Measurements from ENCODE around the gene CDH13. TPM values are rescaled to one million over a fixed set of nuclear protein-coding genes. Genes with fewer than 3 reads are reported as not detected.

Gene CDH13
- total and polyA plus RNA-seq, 2 experiments from 2014 or later, result 1.6 to 4.4 TPM

- H3K9me3 Mint-ChIP-seq, result peaks cover 8% of the 10 kb centered on the region
- DNase-seq (ENCODE audit: low spot score), result no peak
- H3K36me3 Mint-ChIP-seq (ENCODE audit: low read depth), result no peaks in the 10 kb centered on the region
- no peak overlapping the region for H3K4me2 ChIP-seq
- no peak overlapping the region for H3K4me3 Mint-ChIP-seq
- no peak for TF ChIP-seq ZNF114 (CRISPR knock-in tag; IDR thresholded peaks at IDR 0.05)
- no peaks in the 10 kb centered on the region for H4K20me1 ChIP-seq (replicated peaks; ENCODE audit: insufficient read depth)
- no peak overlapping the region for H3K27ac ChIP-seq (ENCODE audit: low read depth)
- no peak for ATAC-seq
- no peak overlapping the region for H3K4me3 ChIP-seq
- H3K9me2 ChIP-seq (ENCODE audit: insufficient read depth), result no peaks in the 10 kb centered on the region; the same call in 1 of the 2 replicates
- no peak overlapping the region for H2AFZ ChIP-seq
- H3K4me1 Mint-ChIP-seq, result peaks cover 4% of the 10 kb centered on the region; the same call in 2 of the 3 replicates
- H3K36me3 ChIP-seq (ENCODE audit: insufficient read depth), result no peaks in the 10 kb centered on the region
- H3K27me3 ChIP-seq (ENCODE audit: insufficient read depth), result no peaks in the 10 kb centered on the region
- no peaks in the 10 kb centered on the region for H3K27me3 Mint-ChIP-seq (ENCODE audit: insufficient read depth, low read depth, poor library complexity)
- H3K4me1 ChIP-seq (ENCODE audit: insufficient read depth), result no peaks in the 10 kb centered on the region
- no peaks in the 10 kb centered on the region for H3K79me2 ChIP-seq (replicated peaks; ENCODE audit: insufficient read depth)
- no peak overlapping the region for H3K27ac Mint-ChIP-seq
- H3F3A ChIP-seq (replicated peaks; ENCODE audit: low read depth), result no peaks in the 10 kb centered on the region
Measured at GRCh38 chr16:83054283-83054682, 427.5 kb downstream of the CDH13 start.

DNA sequence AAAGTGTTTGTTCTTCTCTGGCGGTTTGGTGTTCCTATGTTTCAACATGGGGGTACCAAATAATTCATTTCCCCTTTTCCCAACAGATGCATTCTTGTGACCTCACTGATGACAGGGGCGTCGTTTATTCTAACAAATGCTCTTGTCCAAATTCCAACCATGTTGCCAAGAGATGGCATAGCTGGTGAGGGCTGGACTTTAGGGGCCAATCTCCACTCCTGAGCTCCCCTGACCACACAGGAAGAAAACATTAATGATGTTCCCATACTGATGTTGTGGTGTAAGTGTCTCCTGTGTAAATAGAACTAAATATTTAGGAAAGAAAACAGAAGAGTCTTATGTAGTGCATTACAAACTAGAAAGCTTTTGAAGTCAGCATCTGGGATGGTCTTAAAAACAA is 431.6 kb downstream of the CDH13 start:
- Histone ChIP-seq H4K20me1 (replicated peaks; ENCODE audit: insufficient read depth) (no peaks in the 10 kb centered on the region), H3K79me2 (replicated peaks; ENCODE audit: insufficient read depth) (no peaks in the 10 kb centered on the region), H3F3A (replicated peaks; ENCODE audit: low read depth) (no peaks in the 10 kb centered on the region), H3K27ac (ENCODE audit: low read depth) (no peak overlapping the region), H3K4me1 (ENCODE audit: insufficient read depth) (no peaks in the 10 kb centered on the region), H3K4me3 (no peak overlapping the region), H3K4me2 (no peak overlapping the region), H2AFZ (no peak overlapping the region), H3K9me2 (ENCODE audit: insufficient read depth) (no peaks in the 10 kb centered on the region), H3K27me3 (ENCODE audit: insufficient read depth) (no peaks in the 10 kb centered on the region), H3K36me3 (ENCODE audit: insufficient read depth) (no peaks in the 10 kb centered on the region)
- Mint-ChIP-seq H3K4me1 (peaks cover 4% of the 10 kb centered on the region; the same call in 2 of the 3 replicates), H3K36me3 (ENCODE audit: low read depth) (no peaks in the 10 kb centered on the region), H3K27ac (no peak overlapping the region), H3K4me3 (no peak overlapping the region), H3K9me3 (peaks cover 3% of the 10 kb centered on the region; the same call in 1 of the 3 replicates), H3K27me3 (ENCODE audit: insufficient read depth, low read depth, poor library complexity) (no peaks in the 10 kb centered on the region)
- DNase-seq (ENCODE audit: low spot score), result no peak
- no peak for ATAC-seq
- TF ChIP-seq NANOG (IDR thresholded peaks at IDR 0.05; ENCODE audit: borderline replicate concordance), result no peak
- TF ChIP-seq JUNB (IDR thresholded peaks at IDR 0.05; ENCODE audit: unreplicated experiment), result no peak

GRCh38 chr16:83059237-83059636 is 432.5 kb downstream of the CDH13 start:
- Histone ChIP-seq H3K79me2 (replicated peaks; ENCODE audit: insufficient read depth) (no peaks in the 10 kb centered on the region), H3F3A (replicated peaks; ENCODE audit: low read depth) (no peaks in the 10 kb centered on the region), H3K36me3 (ENCODE audit: insufficient read depth) (no peaks in the 10 kb centered on the region), H4K20me1 (replicated peaks; ENCODE audit: insufficient read depth) (no peaks in the 10 kb centered on the region), H3K27ac (ENCODE audit: low read depth) (no peak overlapping the region), H3K27me3 (ENCODE audit: insufficient read depth) (no peaks in the 10 kb centered on the region), H3K4me1 (ENCODE audit: insufficient read depth) (no peaks in the 10 kb centered on the region), H2AFZ (no peak overlapping the region), H3K4me3 (no peak overlapping the region), H3K9me2 (ENCODE audit: insufficient read depth) (0 out of 2 replicates have a peak, but pooled peaks cover 4% of the 10 kb centered on the region), H3K4me2 (no peak overlapping the region)
- ATAC-seq (no peak; the same call in 2 of the 3 replicates), DNase-seq (ENCODE audit: low spot score) (no peak)
- H3K27me3 Mint-ChIP-seq (ENCODE audit: insufficient read depth, low read depth, poor library complexity), result no peaks in the 10 kb centered on the region
- no peak for TF ChIP-seq ZNF114 (CRISPR knock-in tag; IDR thresholded peaks at IDR 0.05)
- TF ChIP-seq, protein P1, sequence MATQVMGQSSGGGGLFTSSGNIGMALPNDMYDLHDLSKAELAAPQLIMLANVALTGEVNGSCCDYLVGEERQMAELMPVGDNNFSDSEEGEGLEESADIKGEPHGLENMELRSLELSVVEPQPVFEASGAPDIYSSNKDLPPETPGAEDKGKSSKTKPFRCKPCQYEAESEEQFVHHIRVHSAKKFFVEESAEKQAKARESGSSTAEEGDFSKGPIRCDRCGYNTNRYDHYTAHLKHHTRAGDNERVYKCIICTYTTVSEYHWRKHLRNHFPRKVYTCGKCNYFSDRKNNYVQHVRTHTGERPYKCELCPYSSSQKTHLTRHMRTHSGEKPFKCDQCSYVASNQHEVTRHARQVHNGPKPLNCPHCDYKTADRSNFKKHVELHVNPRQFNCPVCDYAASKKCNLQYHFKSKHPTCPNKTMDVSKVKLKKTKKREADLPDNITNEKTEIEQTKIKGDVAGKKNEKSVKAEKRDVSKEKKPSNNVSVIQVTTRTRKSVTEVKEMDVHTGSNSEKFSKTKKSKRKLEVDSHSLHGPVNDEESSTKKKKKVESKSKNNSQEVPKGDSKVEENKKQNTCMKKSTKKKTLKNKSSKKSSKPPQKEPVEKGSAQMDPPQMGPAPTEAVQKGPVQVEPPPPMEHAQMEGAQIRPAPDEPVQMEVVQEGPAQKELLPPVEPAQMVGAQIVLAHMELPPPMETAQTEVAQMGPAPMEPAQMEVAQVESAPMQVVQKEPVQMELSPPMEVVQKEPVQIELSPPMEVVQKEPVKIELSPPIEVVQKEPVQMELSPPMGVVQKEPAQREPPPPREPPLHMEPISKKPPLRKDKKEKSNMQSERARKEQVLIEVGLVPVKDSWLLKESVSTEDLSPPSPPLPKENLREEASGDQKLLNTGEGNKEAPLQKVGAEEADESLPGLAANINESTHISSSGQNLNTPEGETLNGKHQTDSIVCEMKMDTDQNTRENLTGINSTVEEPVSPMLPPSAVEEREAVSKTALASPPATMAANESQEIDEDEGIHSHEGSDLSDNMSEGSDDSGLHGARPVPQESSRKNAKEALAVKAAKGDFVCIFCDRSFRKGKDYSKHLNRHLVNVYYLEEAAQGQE (IDR thresholded peaks at IDR 0.05; ENCODE audit: unreplicated experiment), result peak; percentile 45
- H3K27ac Mint-ChIP-seq, result no peak overlapping the region
- H3K9me3 Mint-ChIP-seq, result peaks cover 11% of the 10 kb centered on the region; the same call in 2 of the 3 replicates
- H3K4me1 Mint-ChIP-seq, result peaks cover 4% of the 10 kb centered on the region; the same call in 2 of the 3 replicates
- peaks cover 3% of the 10 kb centered on the region; the same call in 1 of the 3 replicates for H3K36me3 Mint-ChIP-seq (ENCODE audit: low read depth)
- H3K4me3 Mint-ChIP-seq, result no peak overlapping the region

Data from GM23338 (cell line).